NCI-H774 (cell line): ENCODE results near the gene ADSS1.

Experiments used
- DNase-seq: peaks from one replicate; lab custom pipeline; 2025; lab: John Stamatoyannopoulos, UW

The ADSS1 gene

DNA sequence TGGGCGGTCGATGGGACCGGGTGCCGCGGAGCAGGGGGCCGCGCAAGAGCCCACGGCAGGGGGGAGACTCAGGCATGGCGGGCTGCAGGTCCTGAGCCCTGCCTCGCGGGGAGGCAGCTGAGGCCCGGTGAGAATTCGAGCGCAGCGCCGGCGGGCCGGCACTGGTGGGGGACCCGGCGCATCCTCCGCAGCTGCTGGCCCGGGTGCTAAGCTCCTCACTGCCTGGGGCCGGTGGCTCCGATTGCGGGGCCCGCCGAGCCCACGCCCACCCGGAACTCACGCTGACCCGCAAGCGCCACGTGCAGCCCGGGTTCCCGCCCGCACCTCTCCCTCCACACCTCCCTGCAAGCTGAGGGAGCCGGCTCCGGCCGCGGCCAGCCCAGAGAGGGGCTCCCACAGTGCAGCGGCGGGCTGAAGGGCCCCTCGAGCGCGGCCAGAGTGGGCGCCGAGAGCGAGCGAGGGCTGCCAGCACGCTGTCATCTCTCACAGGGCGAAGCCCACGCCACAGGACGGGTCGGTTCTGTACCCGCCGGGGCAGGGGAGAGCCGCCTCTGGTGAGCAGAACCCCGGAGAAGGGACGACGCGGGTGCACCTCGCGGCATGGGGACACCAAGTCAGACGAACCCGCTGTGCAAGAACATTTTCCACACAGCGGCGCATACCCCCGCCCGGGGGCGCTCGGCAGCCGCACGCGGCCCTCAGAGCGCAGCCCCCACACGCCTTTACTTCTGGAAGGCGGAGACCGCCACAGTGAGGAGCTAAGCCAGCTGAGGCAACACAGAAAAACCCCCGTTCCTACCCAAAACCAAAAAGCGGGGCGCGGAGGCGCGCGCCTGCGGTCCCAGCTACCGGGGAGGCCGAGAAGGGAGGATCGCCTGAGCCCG lies 27.8 kb downstream of the ADSS1 start:
- no peak for DNase-seq

DNA sequence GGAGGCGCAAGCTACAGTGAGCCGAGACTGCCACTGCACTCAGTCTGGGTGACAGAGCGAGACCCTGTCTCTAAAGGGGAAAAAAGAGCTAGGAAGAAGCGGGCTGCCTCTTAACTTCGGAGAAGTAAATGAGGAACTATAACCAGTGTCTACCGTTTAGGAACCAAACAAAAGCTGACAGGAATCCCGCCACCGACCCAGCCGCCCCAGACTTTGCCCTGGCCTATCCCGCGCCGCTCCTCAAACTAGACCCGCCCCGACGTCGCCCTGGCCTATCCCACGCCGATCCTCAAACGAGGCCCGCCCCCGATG lies 28.4 kb downstream of the ADSS1 start:
- DNase-seq: no peak

DNA sequence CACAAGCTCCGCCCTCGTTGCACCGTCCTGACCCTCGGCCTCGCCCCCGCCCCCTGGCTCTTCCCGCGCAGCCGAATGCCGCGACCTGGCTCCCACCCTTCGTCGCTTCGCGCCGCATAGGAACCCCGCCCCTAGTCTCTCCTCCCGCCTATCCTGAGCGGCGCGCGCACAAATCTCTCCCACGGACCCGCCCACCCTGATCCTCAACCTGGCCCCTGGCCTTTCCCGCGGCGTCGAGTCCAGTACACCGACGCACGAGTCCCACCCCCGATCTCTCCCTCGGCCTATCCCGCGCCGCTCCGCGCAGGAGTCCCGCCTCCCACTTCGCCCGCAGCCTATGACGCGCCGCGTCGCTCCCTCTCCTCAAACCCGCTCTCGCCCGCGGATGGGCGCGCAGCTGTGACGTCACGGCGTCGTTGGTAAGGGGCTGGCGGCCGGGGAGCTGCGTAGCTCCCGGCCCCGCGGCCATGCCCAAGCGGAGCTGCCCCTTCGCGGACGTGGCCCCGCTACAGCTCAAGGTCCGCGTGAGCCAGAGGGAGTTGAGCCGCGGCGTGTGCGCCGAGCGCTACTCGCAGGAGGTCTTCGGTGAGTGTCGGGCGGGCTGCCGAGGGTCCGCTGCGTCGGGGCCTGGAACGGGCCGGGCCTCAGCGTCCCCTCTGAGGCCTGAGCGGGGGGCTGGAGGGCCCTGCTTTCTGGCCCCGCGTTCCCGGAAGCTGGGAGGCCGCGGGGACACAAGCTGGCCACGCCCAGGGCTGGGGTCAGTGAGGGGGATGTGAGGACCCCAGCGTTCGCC lies 28.9 kb downstream of the ADSS1 start, which contains the start of gene SIVA1:
TSS of gene SIVA1 (plus strand) at position 413 of the 793 bp plus-strand sequence. CDS start at position 468, 55 bp downstream.
- DNase-seq: peak; percentile 100

DNA sequence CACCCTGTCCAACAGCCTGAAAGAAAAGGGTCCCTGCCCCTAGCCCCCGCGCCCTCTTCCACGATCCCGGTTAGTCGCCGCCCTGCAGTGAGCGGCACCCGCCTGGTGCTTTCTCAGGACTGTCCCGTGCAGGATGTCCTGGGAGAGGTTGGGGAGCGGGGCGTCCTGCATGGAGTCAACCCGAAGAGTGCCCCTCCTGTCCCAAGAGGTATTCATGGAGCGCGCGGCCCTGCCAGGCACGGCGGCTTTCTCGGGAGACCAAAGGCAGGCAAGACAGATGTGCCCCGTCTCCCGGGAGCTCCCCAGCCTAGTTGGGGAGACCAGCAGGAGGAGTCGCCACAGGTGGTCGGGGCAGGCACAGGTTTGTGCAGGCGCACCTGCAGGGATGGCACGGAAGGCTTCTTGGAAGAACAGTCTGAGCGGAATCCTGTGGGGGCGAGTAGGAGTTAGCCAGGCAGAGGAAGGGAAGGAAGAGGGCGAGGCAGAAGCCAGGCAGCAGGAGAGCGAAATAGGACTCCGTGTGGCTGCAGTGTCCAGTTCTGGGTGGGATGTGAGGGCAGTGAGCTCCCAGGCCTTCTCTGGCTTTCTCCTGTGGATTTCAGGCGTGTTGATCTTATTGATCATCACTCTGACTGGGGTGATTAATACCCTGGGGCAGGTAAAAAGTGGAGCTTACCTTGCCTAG lies 29.6 kb downstream of the ADSS1 start:
- no peak for DNase-seq

DNA sequence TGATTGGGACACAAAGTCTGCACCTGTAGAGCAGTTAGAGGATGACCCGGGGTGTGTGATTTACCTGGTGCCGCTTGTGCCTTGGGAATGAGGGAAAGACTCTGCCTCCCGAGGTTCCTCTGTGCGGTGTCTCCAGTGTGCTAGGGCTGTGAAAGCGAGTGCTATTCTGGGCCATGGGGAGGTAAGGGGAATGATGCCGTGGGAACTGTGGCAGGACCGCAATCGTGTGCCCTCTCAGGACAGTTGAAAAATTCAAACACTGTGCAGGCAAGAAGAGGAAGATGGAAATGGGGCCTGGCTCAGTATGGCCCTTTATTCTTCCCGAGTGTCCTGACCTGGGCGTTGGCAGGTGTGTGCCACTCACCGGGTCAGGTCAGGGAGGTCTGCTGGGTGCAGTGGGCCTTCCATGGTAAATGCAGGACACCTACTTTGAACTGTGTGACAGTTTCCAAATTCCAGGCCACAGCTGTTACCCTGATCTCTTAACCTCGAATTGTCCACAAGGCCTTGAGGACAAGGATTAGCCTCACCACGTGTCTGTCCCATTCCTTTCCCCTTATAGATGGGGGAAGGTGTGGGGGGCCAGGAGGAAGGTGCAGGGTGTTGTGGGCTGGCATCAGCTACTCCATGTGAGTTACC lies 30.3 kb downstream of the ADSS1 start:
- DNase-seq: no peak

DNA sequence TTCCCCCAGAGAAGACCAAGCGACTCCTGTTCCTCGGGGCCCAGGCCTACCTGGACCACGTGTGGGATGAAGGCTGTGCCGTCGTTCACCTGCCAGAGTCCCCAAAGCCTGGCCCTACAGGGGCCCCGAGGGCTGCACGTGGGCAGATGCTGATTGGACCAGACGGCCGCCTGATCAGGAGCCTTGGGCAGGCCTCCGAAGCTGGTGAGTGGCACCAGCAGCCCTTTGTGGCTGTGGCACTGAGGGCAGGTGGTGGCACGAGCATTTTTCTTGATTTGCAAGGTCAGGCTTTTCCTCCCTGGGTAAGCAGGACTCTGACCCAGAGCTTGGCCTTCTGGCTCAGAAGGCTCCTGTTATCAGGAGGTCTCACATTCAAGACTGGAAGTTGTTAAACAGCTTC lies 31.6 kb downstream of the ADSS1 start:
- no peak for DNase-seq

DNA sequence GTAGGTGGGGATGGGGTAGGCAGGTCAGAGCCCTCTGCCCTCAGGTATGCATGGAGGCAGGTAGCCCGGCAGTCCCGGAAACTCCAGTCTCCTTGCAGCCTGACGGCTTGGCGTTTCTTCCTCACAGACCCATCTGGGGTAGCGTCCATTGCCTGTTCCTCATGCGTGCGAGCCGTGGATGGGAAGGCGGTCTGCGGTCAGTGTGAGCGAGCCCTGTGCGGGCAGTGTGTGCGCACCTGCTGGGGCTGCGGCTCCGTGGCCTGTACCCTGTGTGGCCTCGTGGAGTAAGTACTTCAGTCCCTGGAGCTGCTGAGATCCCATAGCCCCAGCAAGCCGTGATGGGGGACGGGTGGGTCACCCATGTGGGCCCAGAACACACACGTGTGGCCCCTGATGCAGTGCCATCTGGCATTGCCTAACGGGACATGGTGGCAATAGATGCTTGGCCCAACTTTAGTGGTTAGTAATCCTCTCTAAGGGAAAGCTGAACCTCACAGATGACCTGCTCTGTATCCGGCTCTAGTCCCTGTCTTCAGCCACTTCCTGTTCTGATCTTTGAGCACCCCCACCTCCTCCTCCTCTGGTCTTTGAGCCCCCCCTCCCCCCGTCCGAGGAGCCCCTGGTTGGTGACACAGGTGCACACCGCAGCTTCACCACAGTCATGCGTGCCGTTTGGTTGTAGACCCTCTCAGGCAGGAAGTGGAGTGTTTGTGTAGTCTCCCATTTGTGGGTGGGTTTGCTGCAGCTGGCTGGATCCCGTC lies 32.6 kb downstream of the ADSS1 start:
- no peak for DNase-seq

DNA sequence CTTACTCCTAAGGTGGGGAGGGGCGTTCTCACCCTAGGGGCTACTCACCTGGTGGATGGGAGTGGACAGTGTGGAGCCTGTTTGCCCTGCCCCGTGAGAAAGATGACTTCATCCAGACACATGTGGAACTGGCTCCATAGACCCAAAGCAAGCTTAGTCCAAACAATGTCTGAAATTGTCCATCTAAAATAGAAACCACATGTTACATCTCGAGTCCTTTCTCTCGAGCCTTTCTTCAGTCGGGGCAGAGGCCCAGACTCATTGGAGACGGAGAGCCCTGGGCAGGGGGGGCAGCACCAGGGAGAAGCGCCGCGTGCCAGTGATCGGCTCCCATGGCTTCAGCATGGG lies 33.2 kb downstream of the ADSS1 start:
- DNase-seq: no peak

DNA sequence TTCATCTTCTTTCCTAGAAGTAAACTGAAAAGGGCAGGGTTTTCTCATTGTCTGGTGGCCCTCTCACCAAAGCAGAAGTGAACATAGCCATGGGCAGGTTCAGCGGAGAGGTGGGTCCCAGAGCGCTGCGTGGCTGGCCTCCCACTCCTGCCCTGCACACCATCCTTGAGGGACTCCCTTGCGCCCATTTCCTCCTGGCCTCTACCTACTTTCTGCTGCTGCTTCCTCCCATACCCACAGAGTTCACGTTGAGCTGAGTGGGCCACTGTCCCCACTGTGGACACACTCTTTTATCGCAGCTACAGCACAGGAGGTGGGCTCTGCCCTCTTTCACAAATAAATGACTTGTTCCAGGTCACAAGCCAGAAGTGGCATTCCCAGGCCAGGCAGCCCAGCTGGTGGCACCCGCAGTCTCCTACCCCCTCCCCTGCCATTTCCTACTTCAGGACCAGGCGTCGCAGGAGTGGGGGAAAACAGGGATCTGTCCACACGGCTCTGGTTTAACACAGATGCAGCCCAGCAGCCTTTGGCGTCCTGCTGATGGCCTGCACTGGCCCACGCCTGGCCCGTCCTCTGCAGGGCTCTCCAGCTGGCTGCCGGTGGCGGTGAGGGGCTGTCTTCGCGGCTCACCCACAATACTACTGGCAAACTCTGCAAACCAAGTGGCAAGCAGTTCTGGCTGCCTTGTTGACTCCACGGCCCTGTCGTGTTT lies 33.8 kb downstream of the ADSS1 start:
- DNase-seq: no peak

DNA sequence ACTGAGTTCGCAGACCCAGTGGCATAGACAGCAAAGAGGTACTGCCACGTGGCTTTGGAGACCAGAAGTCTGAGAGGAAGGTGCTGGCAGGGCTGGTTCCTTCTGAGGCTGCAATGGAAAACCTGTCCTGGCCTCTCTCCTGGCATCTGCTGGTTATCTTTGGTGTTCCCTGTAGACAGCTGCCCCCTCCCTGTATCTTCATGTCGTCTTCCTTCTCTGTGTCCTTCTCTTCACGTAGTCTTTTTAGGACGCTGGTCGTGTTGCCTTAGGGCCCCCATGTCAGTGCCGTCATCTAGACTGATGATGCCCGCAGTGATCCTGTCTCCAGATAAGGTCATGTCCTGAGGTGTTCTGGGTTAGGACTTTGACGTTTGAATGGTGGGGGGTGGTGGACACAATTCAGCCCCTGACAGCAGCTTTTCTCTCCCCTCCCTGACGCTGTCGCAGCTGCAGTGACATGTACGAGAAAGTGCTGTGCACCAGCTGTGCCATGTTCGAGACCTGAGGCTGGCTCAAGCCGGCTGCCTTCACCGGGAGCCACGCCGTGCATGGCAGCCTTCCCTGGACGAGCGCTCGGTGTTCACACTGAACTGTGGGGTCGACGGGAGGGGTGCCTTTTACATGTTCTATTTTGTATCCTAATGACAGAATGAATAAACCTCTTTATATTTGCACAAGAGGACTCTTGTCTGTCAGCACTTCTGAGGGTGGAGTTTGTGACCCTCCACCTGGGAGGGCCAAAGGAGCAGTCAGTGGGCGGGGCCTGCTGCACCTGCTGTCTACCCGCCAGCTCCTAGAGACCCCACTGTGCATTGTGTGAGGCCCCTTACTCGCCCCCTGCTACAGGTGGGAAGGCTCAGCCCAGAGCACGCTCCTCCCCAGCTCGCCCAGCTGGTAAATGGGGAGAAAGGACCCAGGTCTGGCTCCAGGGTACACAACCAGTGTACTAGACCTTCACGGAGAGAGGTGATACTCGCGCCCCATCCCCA lies 35.2 kb downstream of the ADSS1 start:
- no peak for DNase-seq

DNA sequence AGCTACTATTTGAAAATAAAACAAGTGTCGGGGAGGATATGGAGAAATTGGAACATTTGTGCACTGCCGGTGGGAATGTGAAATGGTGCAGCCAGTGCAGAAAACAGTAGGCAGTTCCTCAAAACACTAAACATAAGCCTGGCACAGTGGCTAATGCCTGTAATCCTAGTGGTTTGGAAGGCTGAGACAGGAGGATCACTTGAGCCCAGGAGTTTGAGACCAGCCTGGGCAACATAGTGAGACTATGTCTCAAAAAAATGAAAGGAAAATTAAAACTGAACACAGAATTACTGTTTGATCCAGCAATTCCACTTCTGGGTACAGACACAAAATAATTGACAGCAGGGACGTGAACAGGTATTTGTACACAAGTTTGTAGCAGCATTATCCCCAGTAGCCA lies 41.5 kb downstream of the ADSS1 start:
- no peak for DNase-seq

DNA sequence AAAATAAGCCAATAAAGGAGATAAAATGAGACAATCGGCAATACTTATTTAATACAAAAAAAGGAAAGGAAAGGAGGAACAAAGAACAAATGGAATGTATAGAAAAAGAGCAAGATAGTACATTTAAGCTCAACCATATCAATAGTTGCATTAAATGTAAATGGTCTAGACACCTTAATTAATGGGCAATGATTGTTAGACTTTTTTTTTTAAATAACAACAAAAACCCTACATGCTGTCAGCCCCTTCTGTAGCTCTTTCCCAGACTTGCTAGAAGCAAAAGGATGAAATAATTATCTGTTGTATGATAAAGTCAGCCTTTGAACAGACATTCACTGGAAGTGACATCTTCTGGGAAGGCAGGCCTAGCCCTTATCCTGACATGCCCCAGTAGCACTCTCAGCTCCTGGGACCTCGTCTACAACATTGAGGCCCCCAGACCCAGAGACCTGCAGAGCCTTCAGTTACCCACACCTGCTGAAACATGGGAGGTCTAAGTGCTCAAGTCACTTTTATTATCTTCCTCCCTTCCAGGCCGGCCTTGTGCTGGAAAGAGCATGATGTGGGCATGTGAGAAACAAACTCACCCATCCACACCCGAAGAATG lies 42.3 kb downstream of the ADSS1 start:
- DNase-seq: no peak

DNA sequence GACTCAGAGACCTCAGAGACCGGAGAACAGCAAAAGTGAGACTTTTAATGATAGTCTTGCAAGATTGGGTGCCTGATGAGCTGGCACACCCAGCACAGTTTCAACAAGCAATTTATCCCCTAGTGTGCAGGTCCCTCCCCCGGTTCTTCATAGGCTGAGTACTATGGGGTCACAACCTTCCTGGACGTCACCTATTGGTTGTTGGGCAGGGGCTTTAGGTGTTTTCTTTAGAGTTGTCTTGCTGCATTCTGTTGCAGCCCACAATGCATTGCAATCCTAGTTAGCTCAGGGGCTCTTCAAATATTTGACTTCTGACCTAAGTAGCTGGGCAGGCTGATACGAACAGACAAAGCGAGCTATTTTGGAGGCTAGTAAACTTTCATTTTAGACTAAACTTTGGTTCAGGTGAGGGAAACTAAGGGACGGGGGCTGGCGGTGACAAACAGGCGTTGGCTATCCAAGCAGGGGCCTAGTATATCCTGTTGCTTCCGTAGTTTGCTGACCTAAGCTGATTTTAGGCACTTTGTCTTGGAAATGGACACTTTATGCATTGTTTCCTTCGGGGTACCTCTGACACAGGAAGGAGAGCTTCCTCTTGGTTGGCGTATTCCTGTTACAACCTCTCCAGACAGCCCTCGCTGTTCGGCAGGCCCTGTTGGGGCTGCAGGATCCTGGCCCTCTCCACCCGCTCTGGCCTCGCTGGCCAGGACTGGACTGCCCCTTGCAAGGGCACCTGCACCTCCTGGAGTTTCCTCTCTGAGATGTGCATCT lies 43.0 kb downstream of the ADSS1 start:
- DNase-seq: peak; percentile 9

DNA sequence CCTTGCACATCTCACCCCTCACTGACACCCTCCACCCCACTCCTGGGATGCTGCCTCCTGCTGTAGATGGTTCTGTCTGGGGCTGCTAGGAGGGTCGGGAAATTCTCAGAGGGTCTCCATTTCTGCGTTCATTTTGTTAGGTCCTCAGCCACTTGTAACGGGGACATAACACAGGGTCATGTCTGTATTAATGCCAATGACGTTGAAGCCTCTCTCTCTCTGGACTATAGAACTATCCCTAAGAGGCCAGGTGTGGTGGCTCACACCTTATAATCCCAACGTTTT lies 43.5 kb downstream of the ADSS1 start:
- no peak for DNase-seq

DNA sequence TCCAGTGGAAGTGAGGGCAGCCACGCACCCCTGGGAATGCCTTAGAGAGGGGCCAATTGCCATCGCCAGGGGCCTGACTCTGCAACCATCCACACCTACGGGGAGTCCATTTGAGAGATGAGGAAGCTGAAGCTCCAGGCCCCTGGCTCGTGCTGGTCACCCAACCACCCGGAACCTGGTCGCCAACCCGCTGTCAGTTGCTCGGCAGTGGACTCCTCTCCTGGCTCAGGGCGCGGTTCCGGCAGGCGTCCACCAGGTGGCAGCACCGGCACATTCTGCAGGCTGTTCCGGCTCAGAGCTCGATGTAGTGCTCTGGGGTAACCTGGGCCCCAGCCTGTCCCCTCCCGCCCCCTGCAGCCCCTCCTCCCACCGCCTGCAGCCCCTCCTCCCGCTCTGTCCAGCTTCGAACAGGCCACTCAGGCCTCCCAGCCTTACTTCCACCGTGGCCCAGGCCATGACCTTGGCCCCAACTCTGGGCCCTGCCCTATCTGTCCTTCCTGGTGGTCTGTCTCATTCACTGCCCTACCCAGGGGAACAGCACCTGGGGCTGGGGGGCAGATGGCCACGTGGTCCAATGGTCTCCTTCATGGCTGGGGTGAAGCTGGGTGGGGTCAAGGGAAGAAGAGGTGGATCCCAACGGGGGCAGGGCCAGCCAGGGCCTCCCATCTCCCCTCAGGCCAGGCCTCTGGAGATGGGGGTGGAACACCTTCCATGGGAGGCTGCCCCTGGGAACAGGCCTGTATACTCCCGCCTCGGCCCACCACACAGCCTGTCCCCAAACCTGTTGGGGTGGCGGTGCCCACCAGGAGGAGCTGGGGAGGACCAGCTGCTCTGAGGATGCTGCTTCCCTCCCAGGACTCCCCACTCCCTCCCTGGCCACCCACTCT lies 44.7 kb downstream of the ADSS1 start:
- peak; percentile 71 for DNase-seq

DNA sequence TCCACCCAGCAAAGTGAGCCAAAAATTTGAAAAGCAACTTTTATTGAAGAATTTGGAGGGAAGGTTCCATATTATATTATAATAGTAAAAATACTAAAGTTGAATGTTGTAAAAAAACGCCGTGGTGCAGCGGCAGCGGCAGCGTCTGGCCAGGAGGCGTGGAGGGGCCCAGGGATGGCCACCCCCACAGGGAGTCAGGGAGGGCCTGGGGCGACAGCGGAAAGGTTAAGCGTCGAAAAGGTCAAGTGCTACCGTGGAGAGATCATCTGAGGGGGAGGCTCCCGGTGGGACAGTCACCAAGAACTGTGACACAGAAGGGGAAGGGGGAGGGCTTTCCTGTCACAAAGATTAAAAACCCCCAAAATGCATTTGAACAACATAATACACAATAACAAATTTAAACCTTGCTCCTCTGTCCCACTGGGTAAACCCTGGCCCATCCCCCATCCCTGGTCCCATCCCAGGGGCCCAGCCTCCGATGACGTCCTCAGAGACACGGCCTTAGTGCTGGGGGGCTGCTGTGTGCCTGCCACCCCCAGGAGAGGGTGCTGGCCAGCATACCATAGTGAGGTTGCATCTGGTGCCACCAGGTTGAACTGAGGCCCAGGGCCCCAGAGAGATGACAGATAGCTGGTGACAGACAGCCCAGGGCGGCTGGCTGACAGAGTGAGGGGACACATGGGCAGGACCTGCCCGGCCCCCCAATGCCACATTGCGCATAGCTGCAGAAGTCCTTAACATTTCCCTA lies 45.5 kb downstream of the ADSS1 start:
- no peak for DNase-seq

DNA sequence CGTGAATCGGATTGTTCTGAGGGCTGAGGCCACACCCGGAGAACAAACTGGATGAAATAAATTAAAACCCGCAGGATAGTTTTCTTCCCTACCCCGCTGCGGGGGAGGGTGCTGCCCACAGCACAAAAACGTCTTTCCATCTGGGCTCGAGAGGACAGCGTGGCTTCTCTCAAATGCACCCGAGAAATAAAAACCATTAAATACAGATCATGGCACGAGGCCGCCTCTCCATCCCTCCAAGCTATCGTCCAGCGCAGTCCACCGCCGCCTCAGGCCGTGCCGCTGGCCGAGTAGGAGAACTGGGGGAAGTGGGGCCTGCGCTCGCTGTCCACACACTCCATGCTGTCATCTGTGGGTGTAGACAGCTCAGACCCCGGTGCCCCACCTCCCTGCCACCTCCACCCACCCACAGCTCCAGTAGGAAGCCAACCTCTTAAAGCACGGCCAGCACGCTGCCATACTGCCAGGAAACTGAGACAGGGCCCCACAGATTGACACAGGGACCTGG lies 46.1 kb downstream of the ADSS1 start:
- DNase-seq: no peak
